GM12875 (cell line): Measurements from ENCODE around the gene UMAD1.

Experiments
- H3K4me3 ChIP-seq: one replicate; pipeline ENCODE4 v1.5.1; 2011; ENCODE audit warnings: low read depth, low read length, control low read depth
- CTCF ChIP-seq: IDR thresholded peaks from 2 replicates; pipeline ENCODE4 v1.5.1; 2011; ENCODE audit warnings: low read depth, mild to moderate bottlenecking, control low read depth, inconsistent platforms, low read length, moderate library complexity, borderline replicate concordance; ENCODE audit not compliant: insufficient read depth

The UMAD1 gene

GRCh38 chr7:7857143-7857583, 216.6 kb downstream of the UMAD1 start:
- H3K4me3 ChIP-seq, result no peak overlapping the region
- no peak for TF ChIP-seq CTCF

DNA sequence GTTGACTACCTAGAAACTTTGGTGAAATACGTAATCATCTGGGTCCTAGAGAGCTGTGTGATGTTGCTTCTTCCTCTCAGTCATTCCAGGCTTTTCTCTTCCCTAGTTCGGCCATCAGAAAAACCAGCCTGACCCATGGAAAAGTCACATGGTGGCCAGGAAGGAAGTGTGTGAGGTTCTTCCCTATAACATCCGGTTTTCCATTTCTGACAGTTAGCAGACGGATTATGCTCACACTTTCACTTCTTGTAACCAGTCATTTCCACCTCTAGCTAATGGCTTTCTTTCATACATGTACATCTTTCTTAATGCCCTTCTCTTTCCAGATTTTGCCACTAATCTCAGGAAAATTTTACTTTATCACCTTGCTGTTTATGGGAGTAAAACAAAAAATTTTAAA, 218.0 kb downstream of the UMAD1 start:
- H3K4me3 ChIP-seq, result no peak overlapping the region
- no peak for TF ChIP-seq CTCF

DNA sequence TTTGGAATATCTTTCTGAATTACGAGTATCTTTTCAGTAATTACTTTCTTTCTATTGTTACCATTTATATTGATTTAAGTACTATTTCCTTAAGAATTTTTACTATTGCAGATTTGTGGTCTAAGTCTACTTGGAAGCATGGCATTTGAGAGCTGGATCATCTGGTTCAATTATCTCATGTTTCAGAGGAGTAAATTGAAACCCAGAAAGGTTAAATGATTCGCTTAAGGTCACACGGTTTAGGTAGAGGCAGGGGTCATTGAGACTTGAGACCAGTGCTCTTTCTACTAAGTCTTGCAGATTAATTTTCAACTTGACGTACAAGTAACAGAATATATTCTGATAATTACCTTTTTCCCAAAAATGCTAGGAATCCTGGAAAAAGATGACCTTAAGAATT, 218.9 kb downstream of the UMAD1 start:
- TF ChIP-seq CTCF, result no peak
- no peak overlapping the region for H3K4me3 ChIP-seq

DNA sequence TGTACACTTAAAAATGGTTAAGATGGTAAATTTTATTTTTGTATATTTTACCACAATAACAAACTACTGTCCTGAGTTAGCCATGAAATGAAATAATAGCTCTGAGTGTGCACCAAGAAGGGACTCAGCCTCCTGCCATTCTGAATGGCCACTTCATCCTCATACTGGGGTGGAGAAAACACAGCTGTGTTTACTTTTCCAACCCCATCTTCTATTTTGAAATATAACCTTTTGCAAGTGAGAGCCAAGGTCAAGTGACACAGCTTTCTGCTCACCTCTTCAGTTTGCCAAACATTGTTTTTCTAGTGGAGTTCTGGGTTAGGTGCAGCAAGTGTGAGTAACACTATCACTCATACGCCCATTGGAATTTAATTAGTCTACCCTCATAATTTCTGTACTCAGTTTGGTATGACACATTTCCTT, 220.7 kb downstream of the UMAD1 start:
- H3K4me3 ChIP-seq, result no peak overlapping the region
- no peak for TF ChIP-seq CTCF

DNA sequence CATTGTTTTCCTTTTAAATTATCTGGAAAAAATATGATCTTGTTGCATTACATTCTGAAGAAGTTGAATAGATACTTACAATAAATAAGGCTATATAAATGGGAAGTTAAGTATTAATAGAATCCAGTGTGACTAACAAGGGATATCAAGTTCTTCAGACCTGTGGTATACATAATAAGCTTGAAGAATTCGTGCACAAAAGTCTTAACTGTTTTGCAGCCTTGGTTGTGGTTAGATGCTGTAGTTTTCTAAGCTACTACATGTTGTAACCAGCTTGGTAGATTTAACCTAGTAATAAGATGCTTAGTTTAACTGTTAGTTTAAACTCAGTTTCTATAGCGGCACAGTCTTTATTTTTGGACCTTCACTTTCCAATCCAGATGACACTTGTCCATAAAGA, 221.8 kb downstream of the UMAD1 start:
- no peak for TF ChIP-seq CTCF
- no peak overlapping the region for H3K4me3 ChIP-seq

GRCh38 chr7:7867846-7868571, 227.5 kb downstream of the UMAD1 start:
- no peak for TF ChIP-seq CTCF
- H3K4me3 ChIP-seq, result no peak overlapping the region

DNA sequence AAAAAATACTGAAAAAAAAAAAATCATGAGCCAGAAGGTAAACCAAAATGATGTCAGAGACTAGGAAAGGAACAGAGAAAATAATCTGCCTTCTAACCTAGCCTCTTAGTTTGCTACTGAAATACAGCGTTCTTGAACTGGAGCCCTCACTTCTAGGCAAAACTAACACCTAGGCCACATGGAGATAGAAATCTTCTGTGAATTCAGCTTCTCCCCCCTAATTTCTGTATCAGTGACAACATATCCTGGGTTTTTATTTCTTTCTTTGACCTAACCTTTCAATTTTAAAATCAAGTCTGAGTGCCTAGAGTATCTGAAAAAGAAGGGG, 228.0 kb downstream of the UMAD1 start:
- TF ChIP-seq CTCF, result no peak
- H3K4me3 ChIP-seq, result no peak overlapping the region
